NCI-H146 (cell line): ENCODE measurements around the gene S1PR4.
"Not testable (repeated sequence)": the region's sequence is repeated elsewhere in the genome, so short reads cannot be mapped to it uniquely, and the experiment has no call there.

Experiments used
- DNase-seq: peaks from one replicate; lab custom pipeline; 2025; lab: John Stamatoyannopoulos, UW

Gene S1PR4

GRCh38 chr19:3196064-3196932, 17.7 kb downstream of the S1PR4 start:
- no peak for DNase-seq

- no peak for DNase-seq
Observed at GRCh38 chr19:3196933-3197205, 18.3 kb downstream of the S1PR4 start.

- DNase-seq: no peak
Observed at GRCh38 chr19:3198901-3199700, 20.5 kb downstream of the S1PR4 start.

- no peak for DNase-seq
Observed at GRCh38 chr19:3201072-3201700, 22.6 kb downstream of the S1PR4 start.

- no peak for DNase-seq
Observed at GRCh38 chr19:3201911-3202310, 23.3 kb downstream of the S1PR4 start.

- no peak for DNase-seq
Observed at GRCh38 chr19:3202346-3202745, 23.8 kb downstream of the S1PR4 start.

- DNase-seq: not testable (repeated sequence)
Observed at GRCh38 chr19:3202895-3203294, 24.3 kb downstream of the S1PR4 start.

- DNase-seq: no peak
Observed at GRCh38 chr19:3203805-3204645, 25.5 kb downstream of the S1PR4 start.

- no peak for DNase-seq
Observed at GRCh38 chr19:3204646-3205275, 26.2 kb downstream of the S1PR4 start.

GRCh38 chr19:3206216-3206953, 27.8 kb downstream of the S1PR4 start:
- DNase-seq: no peak

GRCh38 chr19:3207461-3208242, 29.1 kb downstream of the S1PR4 start:
- DNase-seq: no peak

GRCh38 chr19:3208317-3209207, 30.0 kb downstream of the S1PR4 start:
- DNase-seq: no peak

- no peak for DNase-seq
Observed at GRCh38 chr19:3210347-3211017, 31.9 kb downstream of the S1PR4 start.

- no peak for DNase-seq
Observed at GRCh38 chr19:3211191-3211590, 32.6 kb downstream of the S1PR4 start.

GRCh38 chr19:3213159-3213558, 34.6 kb downstream of the S1PR4 start:
- DNase-seq: no peak

- no peak for DNase-seq
Observed at GRCh38 chr19:3216874-3217273, 38.3 kb downstream of the S1PR4 start.

GRCh38 chr19:3220576-3220975, 42.0 kb downstream of the S1PR4 start:
- DNase-seq: no peak

- not testable (repeated sequence) for DNase-seq
Observed at GRCh38 chr19:3221576-3221975, 43.0 kb downstream of the S1PR4 start.
